Upper lobe of right lung (tissue), 1 donor: ENCODE measurements around the gene TWIST1. TPM values are rescaled to one million over a fixed set of nuclear protein-coding genes. Genes with fewer than 3 reads are reported as not detected.

Experiments used
- ATAC-seq: fragments of 200-7000 bp; cut with Tn5 transposase; one replicate; pipeline ENCODE4 v1.9.1; 2020; ENCODE audit warnings: mild to moderate bottlenecking, moderate library complexity
- DNase-seq: peaks from one replicate; pipeline ENCODE4 v3.0.0-alpha.2; 2020
- H3K27ac ChIP-seq: fragments of 200-600 bp; one replicate; pipeline ENCODE4 v1.8.0; 2022
- H3K27me3 ChIP-seq: fragments of 200-600 bp; one replicate; pipeline ENCODE4 v1.8.0; 2022; ENCODE audit warnings: mild to moderate bottlenecking
- H3K36me3 ChIP-seq: fragments of 200-600 bp; one replicate; pipeline ENCODE4 v1.8.0; 2022
- H3K4me1 ChIP-seq: fragments of 200-600 bp; one replicate; pipeline ENCODE4 v1.8.0; 2022
- H3K4me3 ChIP-seq: fragments of 200-600 bp; one replicate; pipeline ENCODE4 v1.8.0; 2022; ENCODE audit warnings: mild to moderate bottlenecking
- H3K9me3 ChIP-seq: fragments of 200-600 bp; one replicate; pipeline ENCODE4 v1.8.0; 2022
- intact Hi-C: fragments of 100-400 bp; cut with DNase I; formaldehyde crosslinking; loops from one replicate; pipeline ENCODE4 v1.11.0; 2022
- total RNA-seq: library from RNA; stranded (reverse); fragmentation: NEBNext Ultra II Directional; extraction: Animal tissue kit (Norgen Biotek cat#: 25700); gene quantifications from one replicate; pipeline ENCODE4 v1.2.1, GENCODE V29; 2021
- TF ChIP-seq, protein P1 (sequence below): fragments of 200-600 bp; IDR thresholded peaks from one replicate; pipeline ENCODE4 v1.8.0; 2022; ENCODE audit warnings: antibody characterized with exemption
- donor health status: DM: no; HTN: yes; CAD: no; lungs with severe emphysema.

Gene TWIST1
- total RNA-seq, 1 donor from 2014 or later, result not detected

DNA sequence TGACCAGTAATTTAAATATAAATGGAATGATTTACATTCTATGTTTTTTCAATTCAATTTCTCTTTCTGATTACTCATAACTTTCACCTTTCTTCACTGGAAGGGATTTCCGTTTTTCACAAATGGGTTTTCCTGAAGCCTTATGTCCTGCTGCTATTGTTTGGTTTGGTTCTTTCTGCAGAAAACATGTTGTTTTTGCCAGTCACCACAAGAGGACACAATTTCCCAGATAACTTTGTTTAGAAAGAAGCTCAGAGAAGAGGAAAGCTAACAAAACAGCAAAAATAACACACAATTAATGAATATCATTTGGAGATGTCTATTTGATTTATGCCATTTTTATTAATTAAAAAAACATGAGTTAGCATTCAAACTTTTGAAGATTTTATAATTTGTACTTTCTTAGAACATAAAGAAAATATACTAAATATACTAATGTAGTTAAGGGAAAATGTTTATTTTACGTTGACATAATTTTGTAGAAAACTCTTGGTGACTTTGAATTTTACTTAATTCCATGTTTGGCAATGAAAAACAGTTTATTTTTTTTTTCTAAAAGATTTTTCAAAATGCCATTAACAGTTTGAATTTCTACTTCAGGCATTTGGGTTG lies 4.6 kb upstream of the TWIST1 start:
- Histone ChIP-seq H3K27ac (no peak overlapping the region), H3K4me1 (no peaks in the 10 kb centered on the region), H3K27me3 (peaks cover 70% of the 10 kb centered on the region), H3K36me3 (no peaks in the 10 kb centered on the region), H3K4me3 (no peak overlapping the region), H3K9me3 (no peaks in the 10 kb centered on the region)
- intact Hi-C loops, result no loop called here
- TF ChIP-seq, protein P1, sequence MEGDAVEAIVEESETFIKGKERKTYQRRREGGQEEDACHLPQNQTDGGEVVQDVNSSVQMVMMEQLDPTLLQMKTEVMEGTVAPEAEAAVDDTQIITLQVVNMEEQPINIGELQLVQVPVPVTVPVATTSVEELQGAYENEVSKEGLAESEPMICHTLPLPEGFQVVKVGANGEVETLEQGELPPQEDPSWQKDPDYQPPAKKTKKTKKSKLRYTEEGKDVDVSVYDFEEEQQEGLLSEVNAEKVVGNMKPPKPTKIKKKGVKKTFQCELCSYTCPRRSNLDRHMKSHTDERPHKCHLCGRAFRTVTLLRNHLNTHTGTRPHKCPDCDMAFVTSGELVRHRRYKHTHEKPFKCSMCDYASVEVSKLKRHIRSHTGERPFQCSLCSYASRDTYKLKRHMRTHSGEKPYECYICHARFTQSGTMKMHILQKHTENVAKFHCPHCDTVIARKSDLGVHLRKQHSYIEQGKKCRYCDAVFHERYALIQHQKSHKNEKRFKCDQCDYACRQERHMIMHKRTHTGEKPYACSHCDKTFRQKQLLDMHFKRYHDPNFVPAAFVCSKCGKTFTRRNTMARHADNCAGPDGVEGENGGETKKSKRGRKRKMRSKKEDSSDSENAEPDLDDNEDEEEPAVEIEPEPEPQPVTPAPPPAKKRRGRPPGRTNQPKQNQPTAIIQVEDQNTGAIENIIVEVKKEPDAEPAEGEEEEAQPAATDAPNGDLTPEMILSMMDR, result peak; percentile 19
- ATAC-seq (no peak), DNase-seq (no peak)

DNA sequence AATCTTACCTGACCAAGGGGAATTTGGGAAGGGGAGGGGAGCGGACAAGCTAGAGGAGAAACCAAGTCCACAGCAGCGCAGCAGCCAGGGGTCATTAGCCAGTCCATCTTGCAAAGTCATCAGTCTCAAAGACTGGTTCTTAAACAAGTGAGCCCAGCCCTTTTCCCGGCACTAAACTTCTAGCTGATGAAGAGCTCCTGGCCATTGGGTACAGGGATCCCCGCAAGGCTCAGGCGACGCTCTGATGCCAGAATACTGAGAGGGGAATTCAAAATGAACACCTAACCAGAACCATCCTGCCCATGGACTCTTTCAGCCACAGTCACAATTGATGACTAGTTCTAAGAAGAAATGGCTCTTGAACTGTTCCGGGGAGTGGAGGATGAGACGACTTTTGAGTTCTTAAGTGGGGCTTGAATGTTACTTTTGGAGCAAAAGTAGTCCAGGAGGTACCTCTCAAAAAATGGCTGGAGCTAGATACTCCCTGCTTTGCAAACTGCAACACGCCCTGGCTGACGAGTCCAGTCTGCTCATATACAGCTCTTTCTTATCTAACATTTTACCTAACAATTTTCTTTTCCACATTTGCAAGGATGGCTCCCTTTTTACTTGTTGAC lies 2.5 kb upstream of the TWIST1 start:
- Histone ChIP-seq H3K4me3 (no peak overlapping the region), H3K27me3 (peaks cover 87% of the 10 kb centered on the region), H3K27ac (no peak overlapping the region), H3K36me3 (no peaks in the 10 kb centered on the region), H3K9me3 (no peaks in the 10 kb centered on the region), H3K4me1 (no peaks in the 10 kb centered on the region)
- intact Hi-C loops, result no loop called here
- ATAC-seq (no peak), DNase-seq (no peak)
- TF ChIP-seq, protein P1, result no peak

DNA sequence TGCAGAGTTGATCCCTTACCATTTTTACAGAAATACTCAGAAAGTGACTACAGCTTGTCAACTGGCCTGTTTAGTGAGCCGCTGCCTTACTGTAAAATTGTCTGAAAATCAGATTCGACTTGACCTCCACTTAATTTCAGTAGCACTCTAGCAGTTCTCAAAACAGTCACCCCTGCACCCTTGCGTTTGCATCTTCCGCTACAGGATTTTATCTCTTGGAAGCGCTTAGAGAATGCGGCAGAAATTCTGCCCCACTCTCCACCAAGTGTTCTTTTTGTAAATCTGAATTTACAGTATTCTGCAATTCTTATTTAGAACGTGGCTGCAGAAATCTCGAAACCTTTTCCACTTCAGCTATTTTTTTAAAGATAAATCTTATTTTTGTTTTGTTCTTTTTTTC lies 1.9 kb upstream of the TWIST1 start:
- intact Hi-C loops, result no loop called here
- DNase-seq (no peak), ATAC-seq (no peak)
- Histone ChIP-seq H3K9me3 (no peaks in the 10 kb centered on the region), H3K27me3 (peaks cover 94% of the 10 kb centered on the region), H3K4me3 (no peak overlapping the region), H3K4me1 (no peaks in the 10 kb centered on the region), H3K27ac (no peak overlapping the region), H3K36me3 (no peaks in the 10 kb centered on the region)
- TF ChIP-seq, protein P1, result no peak

- Histone ChIP-seq H3K27me3 (peaks cover 95% of the 10 kb centered on the region), H3K36me3 (no peaks in the 10 kb centered on the region), H3K9me3 (no peaks in the 10 kb centered on the region), H3K27ac (no peak overlapping the region), H3K4me1 (no peaks in the 10 kb centered on the region), H3K4me3 (no peak overlapping the region)
- DNase-seq, result no peak
- intact Hi-C loops, result no loop called here
- peak; percentile 11 for ATAC-seq
- TF ChIP-seq, protein P1, result no peak
Observed at GRCh38 chr7:19118636-19119371, 1.4 kb upstream of the TWIST1 start.

GRCh38 chr7:19117870-19118608 lies 603 bp upstream of the TWIST1 start:
- Histone ChIP-seq H3K27ac (no peak overlapping the region), H3K4me1 (no peaks in the 10 kb centered on the region), H3K9me3 (no peaks in the 10 kb centered on the region), H3K27me3 (peaks cover 95% of the 10 kb centered on the region), H3K4me3 (peak overlapping the region; percentile 43), H3K36me3 (no peaks in the 10 kb centered on the region)
- intact Hi-C loops, result no loop called here
- ATAC-seq (peak; percentile 33), DNase-seq (no peak)
- TF ChIP-seq, protein P1, result no peak
